Raji (cell line): ENCODE data around the gene PTPN3.

Experiments used
- POLR2A ChIP-seq: IDR thresholded peaks from 2 replicates; pipeline ENCODE4 v1.6.1; 2011; ENCODE audit warnings: low read depth, low read length, control low read depth; ENCODE audit not compliant: insufficient read depth

Gene PTPN3, protein sequence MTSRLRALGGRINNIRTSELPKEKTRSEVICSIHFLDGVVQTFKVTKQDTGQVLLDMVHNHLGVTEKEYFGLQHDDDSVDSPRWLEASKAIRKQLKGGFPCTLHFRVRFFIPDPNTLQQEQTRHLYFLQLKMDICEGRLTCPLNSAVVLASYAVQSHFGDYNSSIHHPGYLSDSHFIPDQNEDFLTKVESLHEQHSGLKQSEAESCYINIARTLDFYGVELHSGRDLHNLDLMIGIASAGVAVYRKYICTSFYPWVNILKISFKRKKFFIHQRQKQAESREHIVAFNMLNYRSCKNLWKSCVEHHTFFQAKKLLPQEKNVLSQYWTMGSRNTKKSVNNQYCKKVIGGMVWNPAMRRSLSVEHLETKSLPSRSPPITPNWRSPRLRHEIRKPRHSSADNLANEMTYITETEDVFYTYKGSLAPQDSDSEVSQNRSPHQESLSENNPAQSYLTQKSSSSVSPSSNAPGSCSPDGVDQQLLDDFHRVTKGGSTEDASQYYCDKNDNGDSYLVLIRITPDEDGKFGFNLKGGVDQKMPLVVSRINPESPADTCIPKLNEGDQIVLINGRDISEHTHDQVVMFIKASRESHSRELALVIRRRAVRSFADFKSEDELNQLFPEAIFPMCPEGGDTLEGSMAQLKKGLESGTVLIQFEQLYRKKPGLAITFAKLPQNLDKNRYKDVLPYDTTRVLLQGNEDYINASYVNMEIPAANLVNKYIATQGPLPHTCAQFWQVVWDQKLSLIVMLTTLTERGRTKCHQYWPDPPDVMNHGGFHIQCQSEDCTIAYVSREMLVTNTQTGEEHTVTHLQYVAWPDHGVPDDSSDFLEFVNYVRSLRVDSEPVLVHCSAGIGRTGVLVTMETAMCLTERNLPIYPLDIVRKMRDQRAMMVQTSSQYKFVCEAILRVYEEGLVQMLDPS

GRCh38 chr9:109498195-109499092, at the start of gene PTPN3:
Gene PTPN3 (minus strand): TSS chr9:109498307. CDS start chr9:109463434, 34,873 bp downstream.
- no peak for TF ChIP-seq POLR2A

- TF ChIP-seq POLR2A: no peak
Measured at GRCh38 chr9:109542922-109543321, 44.8 kb upstream of the PTPN3 start.

GRCh38 chr9:109538346-109538745, 40.2 kb upstream of the PTPN3 start:
- TF ChIP-seq POLR2A: no peak

GRCh38 chr9:109537288-109537687, 39.2 kb upstream of the PTPN3 start:
- TF ChIP-seq POLR2A: no peak

DNA sequence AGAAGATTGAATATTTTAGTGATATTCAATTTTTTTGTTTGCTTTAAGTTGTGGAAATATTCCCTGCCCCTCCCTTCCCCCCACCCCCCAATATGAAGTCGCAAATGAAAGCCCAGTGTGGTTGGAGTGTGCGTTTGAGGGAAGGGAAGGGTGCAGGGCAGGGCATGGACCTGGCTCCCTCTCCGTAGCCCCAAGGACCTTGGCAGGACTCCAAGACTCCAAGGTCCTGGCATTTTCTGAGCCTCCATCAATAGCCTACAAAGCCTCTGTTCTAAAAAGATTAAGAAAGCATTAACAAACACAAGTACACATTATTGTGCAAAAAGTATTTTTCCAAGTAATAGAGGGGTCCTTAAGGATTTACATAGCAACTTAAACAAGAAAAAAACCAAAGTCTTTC, 38.8 kb upstream of the PTPN3 start:
- no peak for TF ChIP-seq POLR2A

GRCh38 chr9:109535365-109535764, 37.3 kb upstream of the PTPN3 start:
- TF ChIP-seq POLR2A: no peak

DNA sequence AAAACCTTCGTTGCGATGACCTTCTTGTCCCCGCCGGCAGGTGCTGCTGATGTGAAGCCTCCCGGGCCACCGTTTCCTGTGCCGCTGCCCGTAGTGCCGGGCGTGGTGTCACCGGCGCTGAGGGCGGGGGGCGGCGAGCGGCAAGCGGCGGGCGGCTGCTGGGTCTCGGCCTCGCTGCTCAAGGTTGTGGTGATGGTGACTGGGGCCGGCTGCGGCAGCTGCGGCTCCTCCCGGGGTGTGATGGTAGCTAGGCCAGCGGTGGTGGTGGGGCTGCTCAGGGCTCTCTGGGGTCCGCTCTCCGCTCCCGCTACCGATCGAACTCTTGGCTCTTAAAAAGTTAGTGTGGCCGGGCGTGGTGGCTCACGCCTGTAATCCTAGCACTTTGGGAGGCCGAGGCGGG, 36.0 kb upstream of the PTPN3 start:
- TF ChIP-seq POLR2A: no peak

GRCh38 chr9:109522106-109522505, 24.0 kb upstream of the PTPN3 start:
- no peak for TF ChIP-seq POLR2A

DNA sequence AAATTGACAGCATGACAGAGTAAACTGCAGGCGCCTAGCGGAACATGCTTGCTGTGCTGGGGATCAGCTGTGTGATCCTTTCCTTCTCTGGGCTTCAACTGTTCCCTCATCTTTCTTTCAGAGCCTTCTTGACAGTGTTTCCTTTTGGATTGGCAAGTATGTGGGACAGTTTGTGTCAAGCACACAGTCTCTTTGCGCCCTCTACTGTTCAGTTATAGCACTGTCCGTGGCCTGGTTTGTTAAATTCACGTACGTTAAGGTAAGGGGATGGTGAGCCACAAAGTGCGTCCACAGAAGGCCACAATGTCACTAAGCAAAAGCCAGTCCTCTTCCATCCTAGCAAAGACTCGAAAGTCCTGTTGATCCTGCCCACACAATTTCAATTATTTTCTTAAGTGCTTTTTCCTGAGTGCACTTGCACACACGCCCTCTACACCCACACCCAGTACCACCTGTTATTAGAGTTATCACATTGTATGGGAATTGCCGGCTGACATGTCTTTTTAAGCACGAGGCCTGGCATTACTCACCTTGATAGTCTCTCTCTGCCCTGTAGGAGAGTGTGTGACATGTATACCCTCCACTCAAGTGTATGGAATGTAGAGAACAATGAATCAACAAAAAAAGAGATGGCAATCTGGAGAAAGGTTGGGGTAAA, 22.5 kb upstream of the PTPN3 start:
- TF ChIP-seq POLR2A: no peak

GRCh38 chr9:109519366-109519765, 21.3 kb upstream of the PTPN3 start:
- no peak for TF ChIP-seq POLR2A

GRCh38 chr9:109518621-109519335, 20.7 kb upstream of the PTPN3 start:
- TF ChIP-seq POLR2A: no peak

DNA sequence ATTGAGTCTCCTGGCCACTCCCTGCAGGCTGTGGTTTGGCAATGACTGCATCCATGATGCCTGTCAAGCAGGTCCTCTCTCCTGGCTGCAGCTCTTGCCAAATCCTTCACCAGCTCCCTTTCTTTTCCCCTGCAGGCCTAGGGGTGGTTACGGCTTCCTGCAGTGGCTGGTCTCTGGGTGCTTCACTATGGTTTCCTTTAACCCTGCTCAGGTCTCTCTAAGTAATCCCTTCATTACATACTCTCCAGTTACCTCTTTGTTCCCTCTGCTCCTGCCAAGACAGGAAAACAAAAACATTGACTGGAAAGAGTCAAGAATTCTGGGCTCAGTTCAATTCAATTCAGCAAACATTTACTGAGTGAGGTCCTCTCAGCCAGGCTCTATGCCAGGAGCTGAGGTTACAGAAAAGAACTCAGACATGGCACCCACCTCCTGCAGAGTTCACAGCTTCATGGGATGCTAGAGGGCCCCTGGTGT, 19.8 kb upstream of the PTPN3 start:
- no peak for TF ChIP-seq POLR2A

DNA sequence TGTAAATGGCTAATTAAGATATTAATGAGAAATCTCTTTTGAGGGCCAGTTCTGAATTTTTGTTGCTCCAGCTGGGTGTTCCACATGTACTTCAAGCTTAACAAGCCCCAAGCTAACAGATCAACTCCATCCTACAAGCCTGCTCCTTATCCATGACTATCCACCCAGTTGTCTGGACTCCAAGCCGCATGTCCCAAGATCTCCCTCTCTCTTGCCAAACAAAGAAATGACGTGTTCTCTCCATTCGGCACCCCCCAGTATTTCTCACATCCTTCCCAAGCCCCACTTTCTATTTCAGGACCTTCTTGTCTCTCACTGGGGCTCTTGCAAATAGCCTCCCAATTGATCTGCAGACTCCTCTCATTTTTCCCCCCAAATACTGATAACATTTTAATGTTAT, 15.8 kb upstream of the PTPN3 start:
- TF ChIP-seq POLR2A: no peak
